ENCODE data around the gene ELFN2.

GRCh38 chr22:37387793-37388192, 39.5 kb downstream of the ELFN2 start:
- TF ChIP-seq CTCF (IDR thresholded peaks at IDR 0.05), result no peak
- TF ChIP-seq POLR2A (IDR thresholded peaks at IDR 0.05), result no peak

Measured in tibial nerve (tissue), 3 donors.